ENCODE results near the gene ATF4.

The ATF4 gene

GRCh38 chr22:39570665-39571064 lies 50.3 kb downstream of the ATF4 start, which contains the start of gene CACNA1I (continued):
- TF ChIP-seq AEBP2 (tag by site-specific recombination; IDR thresholded peaks at IDR 0.05; ENCODE audit: borderline replicate concordance) (no peak), ZNF488 (tag by site-specific recombination; IDR thresholded peaks at IDR 0.05) (no peak), ZNF114 (tag by site-specific recombination; IDR thresholded peaks at IDR 0.05) (no peak)

- ChIA-PET POLR2A (no interaction called here), CTCF (interaction anchor here (0.5 to 0.7 kb wide), 2 partner anchors 22 to 35 kb away, joined by 3 to 4 read pairs; no protein-coding TSS in a partner anchor)
- Histone ChIP-seq H3K9me3 (ENCODE audit: control insufficient read depth, insufficient read depth, low read depth, low read length) (no peaks in the 10 kb centered on the region), H3K4me1 (ENCODE audit: control insufficient read depth, insufficient read depth, low read length) (no peaks in the 10 kb centered on the region), H3K4me3 (ENCODE audit: low read depth, low read length) (no peak overlapping the region), H3K27ac (ENCODE audit: extremely low read depth, low read depth, low read length) (no peak overlapping the region), H3K36me3 (ENCODE audit: control insufficient read depth in 2 of 2, insufficient read depth in 1 of 2, low read length in 2 of 2) (no peaks in the 10 kb centered on the region)
- no peak for TF ChIP-seq ZBTB49 (tag by site-specific recombination; IDR thresholded peaks at IDR 0.05; ENCODE audit: low read depth)
Measured at GRCh38 chr22:39571538-39571937, 51.2 kb downstream of the ATF4 start.
